ENCODE results near the gene DST. TPM values are rescaled to one million over a fixed set of nuclear protein-coding genes. Genes with fewer than 3 reads are reported as not detected.

DST gene
- total RNA-seq, 1 experiment from 2014 or later = 132 TPM

GRCh38 chr6:56542364-56543331 lies 100.0 kb downstream of the DST start (continued):
- no peak for TF ChIP-seq ZNF425 (CRISPR knock-in tag; conservative IDR thresholded peaks at IDR 0.05)
- TF ChIP-seq SMAD3 (CRISPR knock-in tag; IDR thresholded peaks at IDR 0.05; ENCODE audit: borderline replicate concordance) = 0 out of 2 replicates have a peak, but pooled peaks have one; percentile 59
- TF ChIP-seq NR2C2 (CRISPR knock-in tag; IDR thresholded peaks at IDR 0.05) = no peak
- no peak for TF ChIP-seq SP1 (CRISPR knock-in tag; conservative IDR thresholded peaks at IDR 0.05)
- no peak for TF ChIP-seq NFATC4 (CRISPR knock-in tag; IDR thresholded peaks at IDR 0.05)
- TF ChIP-seq NFE2L1 (CRISPR knock-in tag; IDR thresholded peaks at IDR 0.05) = no peak
- TF ChIP-seq SOX15 (CRISPR knock-in tag; IDR thresholded peaks at IDR 0.05) = no peak
- peak; percentile 80 for TF ChIP-seq MAX (CRISPR knock-in tag; IDR thresholded peaks at IDR 0.05)
- 0 out of 2 replicates have a peak, but pooled peaks have one; percentile 7 for TF ChIP-seq ZNF317 (CRISPR knock-in tag; IDR thresholded peaks at IDR 0.05; ENCODE audit: borderline replicate concordance, low read depth)
- no peak; the same call in 1 of the 2 replicates for TF ChIP-seq FOXK1 (CRISPR knock-in tag; IDR thresholded peaks at IDR 0.05)
- no peak for TF ChIP-seq NFYB (CRISPR knock-in tag; conservative IDR thresholded peaks at IDR 0.05; ENCODE audit: low read depth)
- TF ChIP-seq ATF1 (CRISPR knock-in tag; IDR thresholded peaks at IDR 0.05) = no peak
- peak; percentile 85; the same call in 1 of the 2 replicates for TF ChIP-seq MYBL2 (CRISPR knock-in tag; IDR thresholded peaks at IDR 0.05)
- no peak for TF ChIP-seq CBFB (CRISPR knock-in tag; IDR thresholded peaks at IDR 0.05; ENCODE audit: low read depth)
- no peak for TF ChIP-seq ERG (CRISPR knock-in tag; IDR thresholded peaks at IDR 0.05)
- TF ChIP-seq ETV6 (CRISPR knock-in tag; IDR thresholded peaks at IDR 0.05) = peak; percentile 89
- TF ChIP-seq CTCF (IDR thresholded peaks at IDR 0.05) = no peak
- no peak for TF ChIP-seq IRF1 (CRISPR knock-in tag; IDR thresholded peaks at IDR 0.05)
- TF ChIP-seq ATF3 (CRISPR knock-in tag; conservative IDR thresholded peaks at IDR 0.05) = no peak
- TF ChIP-seq ZNF416 (CRISPR knock-in tag; IDR thresholded peaks at IDR 0.05) = no peak
- no peak for TF ChIP-seq ZMAT4 (CRISPR knock-in tag; IDR thresholded peaks at IDR 0.05)
- TF ChIP-seq USF1 (CRISPR knock-in tag; IDR thresholded peaks at IDR 0.05) = no peak
- no peak for TF ChIP-seq CDX4 (CRISPR knock-in tag; IDR thresholded peaks at IDR 0.05; ENCODE audit: borderline replicate concordance)
- TF ChIP-seq ARID4B (CRISPR knock-in tag; IDR thresholded peaks at IDR 0.05; ENCODE audit: borderline replicate concordance) = peak; percentile 57; the same call in 1 of the 2 replicates

Measured in WTC11 (cell line).